Endothelial cell of umbilical vein (primary cell): ENCODE data around the gene JSRP1. TPM values are rescaled to one million over a fixed set of nuclear protein-coding genes. Genes with fewer than 3 reads are reported as not detected.

Experiments
- BruUV-seq: library from RNA; stranded (reverse); fragments of 400-500 nt; replicated peaks from 2 replicates; lab custom pipeline; 2021; lab: Mats Ljungman, UMichigan
- CTCF ChIA-PET: fragments of 300-600, 350-600 bp; sonication (Branson Sonifier 250); formaldehyde crosslinking; loops from one replicate; lab custom pipeline; 2021; ENCODE audit warnings: antibody characterized with exemption, inconsistent platforms; lab: Charles Lee
- POLR2A ChIA-PET: fragments of 300-600, 350-600 bp; sonication (Branson Sonifier 250); formaldehyde crosslinking; loops from one replicate; lab custom pipeline; 2021; ENCODE audit warnings: antibody characterized with exemption, inconsistent platforms; lab: Charles Lee
- DNase-seq: peaks from one replicate; pipeline ENCODE4 v3.0.0-alpha.2; 2011; ENCODE audit warnings: low read depth, low spot score
- FAIRE-seq: peaks from 2 replicates; lab custom pipeline; 2011; peaks lifted over from hg19 to GRCh38; lab: Jason Lieb, UNC
- H2AFZ ChIP-seq: 2 replicates; pipeline ENCODE4 v1.6.0; 2012; ENCODE audit warnings: low read depth, low read length, control low read depth, inconsistent platforms
- H3K27ac ChIP-seq: 2 replicates; pipeline ENCODE4 v1.5.1; 2011; ENCODE audit warnings: low read depth, mild to moderate bottlenecking, control low read depth, low read length, moderate library complexity; ENCODE audit not compliant: insufficient read depth
- H3K27me3 ChIP-seq, 2 experiments: 2 replicates each; pipeline versions ENCODE4 v1.6.0 to v1.6.1; 2011; ENCODE audit warnings: low read length in 2 of 2, mixed read lengths in 1 of 2; ENCODE audit not compliant: control insufficient read depth in 2 of 2, insufficient read depth in 2 of 2
- H3K36me3 ChIP-seq, 2 experiments: 2 replicates in 1 of 2; 3 replicates in 1 of 2; pipeline ENCODE4 v1.5.1; 2011; ENCODE audit warnings: low read length in 2 of 2, mild to moderate bottlenecking in 1 of 2, moderate library complexity in 1 of 2; ENCODE audit not compliant: control insufficient read depth in 2 of 2, insufficient read depth in 2 of 2; ENCODE audit errors: extremely low read depth in 1 of 2
- H3K4me1 ChIP-seq: 3 replicates; pipeline ENCODE4 v1.5.1; 2011; ENCODE audit warnings: mild to moderate bottlenecking, low read length; ENCODE audit not compliant: control insufficient read depth, insufficient read depth; ENCODE audit errors: extremely low read depth
- H3K4me2 ChIP-seq: 2 replicates; pipeline ENCODE4 v1.6.1; 2011; ENCODE audit warnings: low read length, control low read depth, mixed read lengths; ENCODE audit not compliant: insufficient read depth
- H3K4me3 ChIP-seq, 3 experiments: fragments of 200-600 bp in 1 of 3; sonication (generic), shearing (Covaris generic) in 1 of 3; replicated peaks in 1 of 3; 2 replicates each; pipeline ENCODE4 v1.5.1; 2011 to 2016; ENCODE audit warnings: control low read depth in 3 of 3, low read length in 3 of 3, mild to moderate bottlenecking in 2 of 3, inconsistent platforms in 1 of 3, low read depth in 1 of 3, moderate library complexity in 1 of 3; ENCODE audit not compliant: insufficient read depth in 1 of 3
- H3K79me2 ChIP-seq: 2 replicates; pipeline ENCODE4 v1.6.0; 2012; ENCODE audit warnings: low read length, inconsistent platforms; ENCODE audit not compliant: control insufficient read depth, insufficient read depth
- H3K9ac ChIP-seq: replicated peaks from 2 replicates; pipeline ENCODE3; 2011; ENCODE audit warnings: low read length, control low read depth; ENCODE audit not compliant: insufficient read depth; ENCODE audit errors: extremely low read depth
- H3K9me1 ChIP-seq: replicated peaks from 3 replicates; pipeline ENCODE4 v1.6.0; 2011; ENCODE audit warnings: mild to moderate bottlenecking, low read length; ENCODE audit not compliant: control insufficient read depth, insufficient read depth; ENCODE audit errors: extremely low read depth
- H3K9me3 ChIP-seq: replicated peaks from 2 replicates; pipeline ENCODE4 v1.5.1; 2012; ENCODE audit warnings: low read length, inconsistent platforms; ENCODE audit not compliant: control insufficient read depth, insufficient read depth
- H4K20me1 ChIP-seq: replicated peaks from 2 replicates; pipeline ENCODE3; 2011; ENCODE audit warnings: mild to moderate bottlenecking, low read length; ENCODE audit not compliant: control insufficient read depth, insufficient read depth; ENCODE audit errors: extremely low read depth
- EZH2 ChIP-seq: IDR thresholded peaks from 2 replicates; pipeline ENCODE4 v1.6.1; 2012; ENCODE audit warnings: borderline replicate concordance, low read depth, mild to moderate bottlenecking, moderate library complexity, low read length, inconsistent platforms; ENCODE audit not compliant: severe bottlenecking
- FOS ChIP-seq: IDR thresholded peaks from 2 replicates; pipeline ENCODE4 v1.6.1; 2011; ENCODE audit warnings: mild to moderate bottlenecking, low read length, moderate library complexity, borderline replicate concordance; ENCODE audit not compliant: insufficient read depth
- GATA2 ChIP-seq: IDR thresholded peaks from 2 replicates; pipeline ENCODE4 v1.7.0; 2011; ENCODE audit warnings: low read depth, mild to moderate bottlenecking, moderate library complexity, mixed read lengths, low read length; ENCODE audit not compliant: insufficient read length, insufficient read depth
- JUN ChIP-seq: IDR thresholded peaks from 2 replicates; pipeline ENCODE4 v1.6.1; 2011; ENCODE audit warnings: borderline replicate concordance, low read depth; ENCODE audit not compliant: insufficient read length, insufficient read depth
- MYC ChIP-seq: IDR thresholded peaks from one replicate; pipeline ENCODE4 v1.6.1; 2011; ENCODE audit warnings: mild to moderate bottlenecking, low read depth, low read length
- POLR2A ChIP-seq: IDR thresholded peaks from 2 replicates; pipeline ENCODE4 v1.6.1; 2012; ENCODE audit warnings: low read depth, mild to moderate bottlenecking, control low read depth, low read length
- POLR2AphosphoS5 ChIP-seq: IDR thresholded peaks from 2 replicates; pipeline ENCODE4 v1.6.1; 2012; ENCODE audit warnings: low read depth, mild to moderate bottlenecking, control low read depth, low read length, moderate library complexity; ENCODE audit not compliant: insufficient read depth
- dilution Hi-C: fragments of 300-500 bp; cut with MboI; formaldehyde crosslinking; loops from one replicate; pipeline ENCODE4 v1.15.0; 2019; ENCODE audit warnings: low sequenced_read_pairs; ENCODE audit not compliant: extremely low pct_ligation_motif_present
- intact Hi-C: fragments of 100-400 bp; cut with micrococcal nuclease; formaldehyde crosslinking; loops from one replicate; pipeline ENCODE4 v1.10.0; 2022
- polyA plus RNA-seq, 4 experiments: library from polyadenylated mRNA; depleted of rRNA in 3 of 4; stranded (reverse) in 3 of 4; unstranded in 1 of 4; fragments of >200 nt; gene quantifications; 2 replicates each; pipeline versions ENCODE4 v1.2.1 to v1.2.3, GENCODE V29; 2011 to 2012; ENCODE audit warnings: missing spikeins in 1 of 4
- total RNA-seq: library from RNA; stranded (reverse); gene quantifications from 2 replicates; pipeline ENCODE4 v1.2.3, GENCODE V29; 2021
- TF ChIP-seq, protein P1 (sequence below), 2 donors: IDR thresholded peaks; 1 replicate in 1 of 2; 2 replicates in 1 of 2; pipeline ENCODE4 v1.5.1; 2011; ENCODE audit warnings: low read length in 2 of 2, mild to moderate bottlenecking in 2 of 2, moderate library complexity in 2 of 2, control low read depth in 1 of 2, inconsistent platforms in 1 of 2, low read depth in 1 of 2; ENCODE audit not compliant: insufficient read depth in 1 of 2; ENCODE audit errors: extremely low read depth in 1 of 2
- TF ChIP-seq, protein P2 (sequence below): IDR thresholded peaks from 2 replicates; pipeline ENCODE4 v1.6.1; 2011; ENCODE audit not compliant: insufficient read depth, insufficient read length

JSRP1 gene
- total and polyA plus RNA-seq, 2 donors (not counting 3 experiments of a cell fraction or from before 2014, with no cell fraction given), result not detected

DNA sequence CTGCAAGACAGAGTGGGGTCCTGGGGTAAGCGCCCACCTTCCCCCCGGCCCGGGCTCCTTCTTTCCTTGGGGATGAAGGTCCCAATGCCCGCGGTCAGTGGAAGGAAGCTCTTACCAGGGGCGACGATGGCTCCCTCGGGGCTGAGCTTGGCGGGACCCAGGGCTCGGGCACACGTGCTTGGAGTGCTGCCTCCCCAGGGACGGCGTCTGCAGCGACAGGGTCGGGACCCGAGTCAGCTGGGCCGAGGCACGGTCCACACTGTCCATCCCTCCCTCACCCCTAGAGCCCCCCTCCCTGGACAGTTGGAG lies 3.5 kb downstream of the JSRP1 start:
- no peak for DNase-seq
- dilution Hi-C loops (no loop called here), intact Hi-C loops (no loop called here)
- Histone ChIP-seq H3K9me3 (no peaks in the 10 kb centered on the region), H4K20me1 (no peaks in the 10 kb centered on the region), H3K36me3 (peaks cover 0 to 5% of the 10 kb centered on the region in 2 experiments), H3K4me1 (peaks cover 11% of the 10 kb centered on the region), H2AFZ (no peak overlapping the region), H3K27me3 (peaks cover 22 to 40% of the 10 kb centered on the region in 2 experiments), H3K9ac (no peak overlapping the region), H3K79me2 (no peaks in the 10 kb centered on the region), H3K27ac (no peak overlapping the region), H3K4me2 (no peak overlapping the region), H3K9me1 (no peaks in the 10 kb centered on the region), H3K4me3 (no peak overlapping the region)
- no peak for FAIRE-seq
- TF ChIP-seq MYC, result no peak
- TF ChIP-seq, protein P1, sequence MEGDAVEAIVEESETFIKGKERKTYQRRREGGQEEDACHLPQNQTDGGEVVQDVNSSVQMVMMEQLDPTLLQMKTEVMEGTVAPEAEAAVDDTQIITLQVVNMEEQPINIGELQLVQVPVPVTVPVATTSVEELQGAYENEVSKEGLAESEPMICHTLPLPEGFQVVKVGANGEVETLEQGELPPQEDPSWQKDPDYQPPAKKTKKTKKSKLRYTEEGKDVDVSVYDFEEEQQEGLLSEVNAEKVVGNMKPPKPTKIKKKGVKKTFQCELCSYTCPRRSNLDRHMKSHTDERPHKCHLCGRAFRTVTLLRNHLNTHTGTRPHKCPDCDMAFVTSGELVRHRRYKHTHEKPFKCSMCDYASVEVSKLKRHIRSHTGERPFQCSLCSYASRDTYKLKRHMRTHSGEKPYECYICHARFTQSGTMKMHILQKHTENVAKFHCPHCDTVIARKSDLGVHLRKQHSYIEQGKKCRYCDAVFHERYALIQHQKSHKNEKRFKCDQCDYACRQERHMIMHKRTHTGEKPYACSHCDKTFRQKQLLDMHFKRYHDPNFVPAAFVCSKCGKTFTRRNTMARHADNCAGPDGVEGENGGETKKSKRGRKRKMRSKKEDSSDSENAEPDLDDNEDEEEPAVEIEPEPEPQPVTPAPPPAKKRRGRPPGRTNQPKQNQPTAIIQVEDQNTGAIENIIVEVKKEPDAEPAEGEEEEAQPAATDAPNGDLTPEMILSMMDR (IDR thresholded peaks at IDR 0.05; ENCODE audit: extremely low read depth in 1 of 2, insufficient read depth in 1 of 2, low read depth in 1 of 2, low read length in 2 of 2), result no peak
- TF ChIP-seq EZH2, result no peak
- TF ChIP-seq JUN, result no peak
- TF ChIP-seq, protein P2, sequence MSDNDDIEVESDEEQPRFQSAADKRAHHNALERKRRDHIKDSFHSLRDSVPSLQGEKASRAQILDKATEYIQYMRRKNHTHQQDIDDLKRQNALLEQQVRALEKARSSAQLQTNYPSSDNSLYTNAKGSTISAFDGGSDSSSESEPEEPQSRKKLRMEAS, result no peak
- no peak for TF ChIP-seq FOS
- TF ChIP-seq POLR2AphosphoS5, result no peak
- TF ChIP-seq POLR2A, result no peak
- TF ChIP-seq GATA2, result no peak
- POLR2A ChIA-PET, result no interaction called here
- BruUV-seq, result no TSS peak
- CTCF ChIA-PET, result interaction anchor here (1.1 to 3.2 kb wide), 5 partner anchors 8 to 94 kb away, joined by 3 to 15 read pairs (median 9); partner anchors contain the start of gene PLEKHJ1
